ENCODE measurements around the gene PP2D1. TPM values are rescaled to one million over a fixed set of nuclear protein-coding genes. Genes with fewer than 3 reads are reported as not detected.
"Not testable (repeated sequence)": the region's sequence is repeated elsewhere in the genome, so short reads cannot be mapped to it uniquely, and the experiment has no call there.

PP2D1 gene
- total RNA-seq, 2 donors from 2014 or later: not detected

- ATAC-seq, H3K27ac Mint-ChIP-seq, H3K9me3 Mint-ChIP-seq: not testable (repeated sequence)
Observed at GRCh38 chr3:20016076-20016475, 4.0 kb upstream of the PP2D1 start.

DNA sequence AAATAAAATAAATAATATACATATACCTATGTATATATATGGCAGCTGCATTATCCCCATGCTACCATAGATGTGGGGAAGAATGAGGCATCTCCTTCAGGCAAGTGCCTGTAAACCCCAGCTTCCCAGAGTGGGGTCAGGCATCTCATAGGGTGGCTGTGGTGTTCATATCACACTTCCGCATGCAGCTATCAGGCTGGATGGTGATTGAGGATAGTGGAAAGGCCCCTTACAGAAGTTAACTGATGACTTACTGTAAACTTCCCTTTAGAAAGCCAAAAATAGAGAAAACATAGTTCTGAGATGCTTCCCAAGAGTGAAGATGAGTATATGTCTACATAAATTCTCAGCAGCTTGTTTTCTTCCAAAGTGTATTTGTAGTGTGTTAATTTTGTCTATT is 3.5 kb upstream of the PP2D1 start:
- H3K36me3 Mint-ChIP-seq: no peaks in the 10 kb centered on the region
- ATAC-seq: no peak
- no peaks in the 10 kb centered on the region for H3K9me3 Mint-ChIP-seq
- H3K27ac Mint-ChIP-seq: no peak overlapping the region
- no peak for DNase-seq (ENCODE audit: low spot score in 2 of 2)

More at GRCh38 chr3:20016076-20016475, 4.0 kb upstream of the PP2D1 start:
- not testable (repeated sequence) for H3K36me3 Mint-ChIP-seq; DNase-seq (ENCODE audit: low spot score in 2 of 2)

GRCh38 chr3:20013396-20013795 is 1.3 kb upstream of the PP2D1 start:
- H3K27ac Mint-ChIP-seq: peak overlapping the region in 1 of 2 donors; percentile 20
- no peaks in the 10 kb centered on the region for H3K36me3 Mint-ChIP-seq
- H3K9me3 Mint-ChIP-seq: no peaks in the 10 kb centered on the region
- ATAC-seq (no peak), DNase-seq (ENCODE audit: low spot score in 2 of 2) (no peak)

DNA sequence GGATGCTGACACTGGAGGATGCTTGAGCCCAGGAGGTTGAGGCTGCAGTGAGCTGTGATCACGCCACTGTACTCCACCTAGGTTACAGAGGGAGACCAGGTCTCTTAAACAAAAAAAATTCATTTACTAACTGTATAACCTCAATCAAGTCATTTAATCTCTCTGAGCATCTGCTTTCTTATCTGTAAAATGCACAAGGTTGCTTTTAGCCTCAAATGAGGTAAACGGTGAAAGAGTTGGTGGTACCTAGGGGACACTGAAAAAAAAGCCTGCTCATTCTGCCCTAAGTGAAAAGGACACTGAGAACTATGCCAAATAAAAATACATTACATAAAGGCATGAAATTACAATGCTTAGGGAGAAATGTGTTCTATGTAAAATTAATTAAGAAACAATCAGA is 3.4 kb downstream of the PP2D1 start:
- Mint-ChIP-seq H3K9me3 (no peaks in the 10 kb centered on the region), H3K36me3 (no peaks in the 10 kb centered on the region), H3K27ac (no peak overlapping the region)
- ATAC-seq: no peak
- no peak for DNase-seq (ENCODE audit: low spot score in 2 of 2)

DNA sequence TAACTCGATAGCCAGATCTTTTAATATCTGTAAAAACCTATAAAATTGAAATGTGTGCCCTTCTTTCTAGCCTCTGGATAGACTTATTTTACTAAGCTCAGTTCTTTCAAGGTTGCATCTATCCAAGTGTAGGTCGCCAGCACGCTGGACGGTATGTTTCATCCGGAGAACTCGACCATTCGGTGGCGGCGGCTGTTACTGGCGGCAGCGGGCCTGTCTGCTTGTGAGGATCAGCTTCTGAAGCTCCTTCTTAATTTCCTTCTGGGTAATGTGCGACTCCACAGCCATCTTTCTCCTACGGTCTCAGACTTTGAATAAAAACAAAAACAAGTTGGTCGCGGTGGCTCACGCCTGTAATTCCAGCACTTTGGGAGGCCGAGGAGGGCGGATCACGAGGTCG is 4.1 kb downstream of the PP2D1 start:
- ATAC-seq: no peak
- no peak for DNase-seq (ENCODE audit: low spot score in 2 of 2)
- no peaks in the 10 kb centered on the region for H3K9me3 Mint-ChIP-seq
- no peaks in the 10 kb centered on the region for H3K36me3 Mint-ChIP-seq
- H3K27ac Mint-ChIP-seq: no peak overlapping the region

DNA sequence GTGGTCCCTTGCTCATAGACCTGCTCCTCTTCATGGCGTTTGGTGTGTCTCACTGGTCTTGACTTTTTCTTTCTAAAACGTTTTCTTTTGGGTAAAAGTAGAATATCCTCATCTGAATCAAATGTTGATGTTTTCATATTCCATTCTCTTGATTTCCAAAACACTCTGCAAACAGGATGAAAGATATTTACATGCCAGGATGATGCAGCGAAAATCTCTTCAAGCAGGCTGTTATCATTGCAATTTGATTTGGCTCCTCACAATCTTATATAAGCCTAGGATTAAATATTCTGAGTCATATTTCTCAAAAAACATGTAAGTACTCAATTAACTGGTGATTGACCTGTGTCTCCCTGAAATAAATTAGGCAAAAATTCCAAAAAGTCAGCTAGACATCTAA is 10.1 kb downstream of the PP2D1 start:
- no peaks in the 10 kb centered on the region for H3K36me3 Mint-ChIP-seq
- no peaks in the 10 kb centered on the region for H3K9me3 Mint-ChIP-seq
- no peak for DNase-seq (ENCODE audit: low spot score in 2 of 2)
- ATAC-seq: no peak
- no peak overlapping the region for H3K27ac Mint-ChIP-seq

- DNase-seq (ENCODE audit: low spot score in 2 of 2): no peak
- ATAC-seq: no peak
- Mint-ChIP-seq H3K36me3 (no peaks in the 10 kb centered on the region), H3K27ac (no peak overlapping the region), H3K9me3 (no peaks in the 10 kb centered on the region)
Observed at GRCh38 chr3:19997502-19997901, 14.6 kb downstream of the PP2D1 start.

DNA sequence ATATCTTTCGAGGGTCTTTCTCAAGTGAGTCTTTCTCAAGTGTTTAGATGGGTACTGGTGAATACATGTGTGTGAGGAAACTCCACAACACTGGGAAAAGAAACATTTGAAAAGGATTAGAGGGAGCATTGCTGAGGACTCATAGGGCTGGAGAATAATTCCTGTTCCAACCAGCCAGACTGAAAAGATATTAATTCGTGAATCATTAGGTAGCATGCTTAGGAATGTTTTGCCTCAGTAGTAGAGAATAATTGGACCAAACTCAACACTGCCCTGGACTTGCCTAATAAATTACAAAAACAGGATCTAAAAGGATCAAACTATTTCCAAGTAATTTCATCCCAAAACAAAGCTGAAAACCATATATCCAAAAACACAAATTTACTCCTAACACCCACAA is 17.3 kb downstream of the PP2D1 start:
- ATAC-seq: no peak

GRCh38 chr3:19988904-19989303 is 23.2 kb downstream of the PP2D1 start:
- peak overlapping the region in 1 of 2 donors; percentile 53 for H3K27ac Mint-ChIP-seq
- ATAC-seq; H3K9me3 Mint-ChIP-seq; DNase-seq (ENCODE audit: low spot score in 2 of 2): not testable (repeated sequence)
- peaks cover 0 to 13% of the 10 kb centered on the region in 2 donors for H3K36me3 Mint-ChIP-seq

More for the DNA sequence above, 17.3 kb downstream of the PP2D1 start:
- Mint-ChIP-seq H3K27ac (no peak overlapping the region), H3K9me3 (no peaks in the 10 kb centered on the region), H3K36me3 (no peaks in the 10 kb centered on the region)
- no peak for DNase-seq (ENCODE audit: low spot score in 2 of 2)

GRCh38 chr3:19972054-19972453 is 40.0 kb downstream of the PP2D1 start:
- Mint-ChIP-seq H3K9me3 (no peaks in the 10 kb centered on the region), H3K36me3 (peaks cover 0 to 25% of the 10 kb centered on the region in 2 donors), H3K27ac (no peak overlapping the region)
- DNase-seq (ENCODE audit: low spot score in 2 of 2): no peak
- no peak for ATAC-seq

- no peaks in the 10 kb centered on the region for H3K9me3 Mint-ChIP-seq
- ATAC-seq (no peak), DNase-seq (ENCODE audit: low spot score in 2 of 2) (no peak)
- H3K27ac Mint-ChIP-seq: no peak overlapping the region
- peaks cover 0 to 20% of the 10 kb centered on the region in 2 donors for H3K36me3 Mint-ChIP-seq
Observed at GRCh38 chr3:19970327-19970726, 41.7 kb downstream of the PP2D1 start.

DNA sequence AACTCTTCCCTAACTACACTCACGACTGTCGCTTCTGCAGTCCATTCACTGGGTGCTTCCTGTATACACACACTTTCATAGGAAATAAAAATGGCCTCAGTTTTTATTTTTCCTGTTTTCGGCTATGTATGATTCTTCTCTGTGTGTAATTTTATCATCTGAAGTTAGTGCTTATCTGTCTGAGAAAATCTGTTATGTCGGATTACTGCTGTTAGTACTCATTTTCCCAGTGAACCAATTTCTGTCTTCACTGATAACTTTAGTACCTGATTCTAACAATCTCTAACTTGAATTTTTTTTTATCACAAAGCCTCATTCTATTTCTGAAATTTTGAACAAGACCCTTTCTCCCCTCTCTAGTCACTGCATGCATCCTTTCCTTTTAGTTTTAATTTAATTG is 44.3 kb downstream of the PP2D1 start:
- no peak for ATAC-seq
- Mint-ChIP-seq H3K9me3 (no peaks in the 10 kb centered on the region), H3K27ac (no peak overlapping the region), H3K36me3 (peaks cover 0 to 8% of the 10 kb centered on the region in 2 donors)
- DNase-seq (ENCODE audit: low spot score in 2 of 2): no peak

GRCh38 chr3:19967208-19967607 is 44.9 kb downstream of the PP2D1 start:
- DNase-seq (ENCODE audit: low spot score in 2 of 2): no peak
- no peak for ATAC-seq
- H3K27ac Mint-ChIP-seq: no peak overlapping the region
- peaks cover 0 to 8% of the 10 kb centered on the region in 2 donors for H3K36me3 Mint-ChIP-seq
- no peaks in the 10 kb centered on the region for H3K9me3 Mint-ChIP-seq

DNA sequence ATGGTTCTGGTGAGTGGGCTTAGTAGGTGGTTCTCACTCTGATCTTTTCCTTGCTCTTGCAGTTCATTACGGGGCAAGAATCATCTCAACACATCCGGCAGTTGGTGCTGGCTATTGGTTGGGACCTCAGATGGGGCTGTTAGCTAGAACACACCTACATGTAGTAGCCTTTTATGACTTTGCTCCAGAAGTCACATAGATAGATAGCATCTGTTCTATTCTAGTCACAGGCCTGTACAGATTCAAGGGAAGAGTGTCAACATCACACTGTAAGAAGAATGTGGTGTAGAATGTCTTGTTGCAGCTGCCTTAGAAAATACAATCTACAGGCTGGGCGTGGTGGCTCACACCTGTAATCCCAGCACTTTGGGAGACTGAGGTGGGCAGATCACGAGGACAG is 50.1 kb downstream of the PP2D1 start:
- no peaks in the 10 kb centered on the region for H3K9me3 Mint-ChIP-seq
- no peak overlapping the region for H3K27ac Mint-ChIP-seq
- peaks cover 0 to 8% of the 10 kb centered on the region in 2 donors for H3K36me3 Mint-ChIP-seq
- DNase-seq (ENCODE audit: low spot score in 2 of 2): no peak
- ATAC-seq: no peak

DNA sequence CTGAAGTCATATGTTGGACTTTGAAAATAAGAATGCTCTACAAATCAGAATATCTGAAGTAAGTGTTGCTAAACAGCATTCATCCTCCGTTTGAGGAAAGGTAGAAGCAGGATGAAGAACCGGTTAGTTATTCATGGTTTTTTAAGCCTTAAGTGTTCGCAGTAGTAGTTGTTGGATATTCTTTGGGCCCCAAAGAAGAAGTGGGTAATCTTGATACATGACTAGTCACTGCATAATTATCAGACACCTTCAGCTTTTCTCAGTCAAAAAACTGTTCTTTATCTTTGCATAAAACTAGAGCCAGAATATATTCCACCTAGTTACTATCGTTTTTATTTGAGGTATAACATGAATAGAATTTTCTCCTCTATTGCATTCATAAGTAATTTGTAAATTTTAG is 51.4 kb downstream of the PP2D1 start:
- ATAC-seq (no peak), DNase-seq (ENCODE audit: low spot score in 2 of 2) (no peak)
- no peaks in the 10 kb centered on the region for H3K9me3 Mint-ChIP-seq
- peaks cover 0 to 8% of the 10 kb centered on the region in 2 donors for H3K36me3 Mint-ChIP-seq
- H3K27ac Mint-ChIP-seq: no peak overlapping the region

DNA sequence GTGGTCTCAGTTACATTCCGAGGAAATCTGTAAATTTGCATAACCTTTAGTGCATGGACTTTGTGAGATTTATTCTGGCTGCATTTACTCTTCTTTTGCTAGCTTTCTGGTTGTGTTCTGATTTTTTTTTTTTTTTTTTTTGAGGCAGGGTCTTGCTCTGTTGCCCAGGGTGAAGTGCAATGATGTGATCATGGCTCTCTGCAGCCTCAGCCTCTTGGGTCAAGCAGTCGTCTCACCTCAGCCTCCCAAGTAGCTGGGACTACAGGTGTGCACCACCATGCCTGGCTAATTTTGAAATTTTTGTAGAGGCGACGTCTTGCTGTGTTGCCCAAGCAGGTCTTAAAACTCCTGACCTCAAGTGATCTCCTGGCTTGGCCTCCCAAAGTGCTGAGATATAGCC is 52.6 kb downstream of the PP2D1 start:
- Mint-ChIP-seq H3K27ac (no peak overlapping the region), H3K36me3 (peaks cover 0 to 13% of the 10 kb centered on the region in 2 donors), H3K9me3 (no peaks in the 10 kb centered on the region)
- no peak for DNase-seq (ENCODE audit: low spot score in 2 of 2)
- ATAC-seq: no peak

GRCh38 chr3:19957354-19957753 is 54.7 kb downstream of the PP2D1 start:
- ATAC-seq; H3K27ac Mint-ChIP-seq; H3K9me3 Mint-ChIP-seq; DNase-seq (ENCODE audit: low spot score in 2 of 2): not testable (repeated sequence)
- peaks cover 0 to 17% of the 10 kb centered on the region in 2 donors for H3K36me3 Mint-ChIP-seq

- DNase-seq (ENCODE audit: low spot score in 2 of 2) (no peak), ATAC-seq (no peak)
- H3K27ac Mint-ChIP-seq: no peak overlapping the region
- H3K9me3 Mint-ChIP-seq: no peaks in the 10 kb centered on the region
- peaks cover 0 to 21% of the 10 kb centered on the region in 2 donors for H3K36me3 Mint-ChIP-seq
Observed at GRCh38 chr3:19954676-19955075, 57.4 kb downstream of the PP2D1 start.

- ATAC-seq: no peak
Observed at GRCh38 chr3:19950316-19950715, 61.7 kb downstream of the PP2D1 start.

More at GRCh38 chr3:19950316-19950715, 61.7 kb downstream of the PP2D1 start:
- H3K27ac Mint-ChIP-seq: no peak overlapping the region
- peaks cover 15 to 32% of the 10 kb centered on the region in 2 donors for H3K36me3 Mint-ChIP-seq
- DNase-seq (ENCODE audit: low spot score in 2 of 2): no peak
- no peaks in the 10 kb centered on the region for H3K9me3 Mint-ChIP-seq

All from activated naive CD4-positive, alpha-beta T cell treated with anti-CD3 and anti-CD28 coated beads, Interleukin-2, amount 50 U/mL, for 72 hours (primary cell).